Nephron (organoid): Measurements from ENCODE around the gene SUPT4H1.

ENCODE experiments used
- H3K27ac Mint-ChIP-seq, 3 experiments: 2 replicates each; pipeline ENCODE4 v1.8.0; 2020; ENCODE audit warnings: mixed read lengths in 3 of 3, mild to moderate bottlenecking in 2 of 3, moderate library complexity in 1 of 3
- H3K27me3 Mint-ChIP-seq: 2 replicates; pipeline ENCODE4 v1.8.0; 2021; ENCODE audit warnings: low read depth, mild to moderate bottlenecking, moderate library complexity, mixed read lengths
- H3K36me3 Mint-ChIP-seq: 2 replicates; pipeline ENCODE4 v1.8.0; 2020; ENCODE audit warnings: low read depth, mixed read lengths
- H3K4me1 Mint-ChIP-seq: 2 replicates; pipeline ENCODE4 v1.8.0; 2020; ENCODE audit warnings: mixed read lengths
- H3K4me3 Mint-ChIP-seq, 3 experiments: 2 replicates each; pipeline ENCODE4 v1.8.0; 2020; ENCODE audit warnings: mild to moderate bottlenecking in 3 of 3, mixed read lengths in 3 of 3, moderate library complexity in 2 of 3
- H3K9me3 Mint-ChIP-seq: 2 replicates; pipeline ENCODE4 v1.8.0; 2020; ENCODE audit warnings: mixed read lengths
- CTCF ChIP-seq, 3 experiments: fragments of 200-600 bp; sonication (generic); IDR thresholded peaks; one replicate each; pipeline ENCODE4 v1.5.0; 2021; ENCODE audit warnings: antibody characterized with exemption in 3 of 3; ENCODE audit not compliant: unreplicated experiment in 3 of 3

The SUPT4H1 gene

GRCh38 chr17:58309918-58310259 lies 42.1 kb downstream of the SUPT4H1 start:
- H3K4me1 Mint-ChIP-seq = no peaks in the 10 kb centered on the region
- H3K4me3 Mint-ChIP-seq = no peak overlapping the region
- no peaks in the 10 kb centered on the region for H3K36me3 Mint-ChIP-seq
- peaks cover 4% of the 10 kb centered on the region for H3K27me3 Mint-ChIP-seq
- no peak for TF ChIP-seq CTCF (IDR thresholded peaks at IDR 0.05; ENCODE audit: unreplicated experiment in 3 of 3)
- H3K9me3 Mint-ChIP-seq = no peaks in the 10 kb centered on the region
- H3K27ac Mint-ChIP-seq = no peak overlapping the region

GRCh38 chr17:58308985-58309917 lies 42.8 kb downstream of the SUPT4H1 start:
- Mint-ChIP-seq H3K27me3 (peaks cover 4% of the 10 kb centered on the region), H3K27ac (no peak overlapping the region), H3K9me3 (no peaks in the 10 kb centered on the region), H3K4me3 (no peak overlapping the region), H3K36me3 (no peaks in the 10 kb centered on the region), H3K4me1 (peaks cover 2% of the 10 kb centered on the region)
- TF ChIP-seq CTCF (IDR thresholded peaks at IDR 0.05; ENCODE audit: unreplicated experiment in 3 of 3) = no peak

- Mint-ChIP-seq H3K9me3 (no peaks in the 10 kb centered on the region), H3K4me1 (peaks cover 8% of the 10 kb centered on the region), H3K36me3 (no peaks in the 10 kb centered on the region), H3K27me3 (peaks cover 4% of the 10 kb centered on the region), H3K4me3 (no peak overlapping the region), H3K27ac (no peak overlapping the region)
- TF ChIP-seq CTCF (IDR thresholded peaks at IDR 0.05; ENCODE audit: unreplicated experiment in 3 of 3) = no peak
Measured at GRCh38 chr17:58308173-58308984, 43.6 kb downstream of the SUPT4H1 start.

GRCh38 chr17:58307468-58308172 lies 44.4 kb downstream of the SUPT4H1 start:
- TF ChIP-seq CTCF (IDR thresholded peaks at IDR 0.05; ENCODE audit: unreplicated experiment in 3 of 3) = no peak

GRCh38 chr17:58306131-58306951 lies 45.7 kb downstream of the SUPT4H1 start:
- no peaks in the 10 kb centered on the region for H3K9me3 Mint-ChIP-seq
- H3K4me3 Mint-ChIP-seq = no peak overlapping the region
- TF ChIP-seq CTCF (IDR thresholded peaks at IDR 0.05; ENCODE audit: unreplicated experiment in 3 of 3) = no peak
- peaks cover 8% of the 10 kb centered on the region for H3K4me1 Mint-ChIP-seq
- H3K27me3 Mint-ChIP-seq = peaks cover 4% of the 10 kb centered on the region
- H3K27ac Mint-ChIP-seq = no peak overlapping the region
- H3K36me3 Mint-ChIP-seq = no peaks in the 10 kb centered on the region

More at GRCh38 chr17:58307468-58308172, 44.4 kb downstream of the SUPT4H1 start:
- H3K9me3 Mint-ChIP-seq = no peaks in the 10 kb centered on the region
- no peak overlapping the region for H3K27ac Mint-ChIP-seq
- H3K36me3 Mint-ChIP-seq = no peaks in the 10 kb centered on the region
- H3K4me1 Mint-ChIP-seq = peaks cover 8% of the 10 kb centered on the region
- H3K27me3 Mint-ChIP-seq = peaks cover 4% of the 10 kb centered on the region
- no peak overlapping the region for H3K4me3 Mint-ChIP-seq
